Gastrocnemius medialis (tissue), 4 donors: ENCODE results near the gene IQSEC1. TPM values are rescaled to one million over a fixed set of nuclear protein-coding genes. Genes with fewer than 3 reads are reported as not detected.

Experiments
- ATAC-seq, 2 donors: fragments of 150-250 bp; one replicate each; pipeline ENCODE4 v1.9.1; 2016
- DNase-seq, 2 donors: peaks; one replicate each; pipeline ENCODE4 v3.0.0-alpha.2; 2019
- H3K27ac ChIP-seq, 4 donors: fragments of 200-600 bp; sonication (generic); 1 replicate in 1 of 4; 2 replicates in 3 of 4; pipeline ENCODE4 v1.5.1; 2016 to 2018; ENCODE audit warnings: mild to moderate bottlenecking in 2 of 4, moderate library complexity in 1 of 4
- H3K27me3 ChIP-seq, 3 donors: fragments of 200-600 bp; sonication (generic) in 2 of 3; 1 replicate in 1 of 3; 2 replicates in 2 of 3; pipeline versions ENCODE4 v1.5.1 to v1.6.0; 2016 to 2019; ENCODE audit warnings: mild to moderate bottlenecking in 1 of 3, moderate library complexity in 1 of 3
- H3K36me3 ChIP-seq, 2 donors: fragments of 200-600 bp; sonication (generic) in 1 of 2; one replicate each; pipeline ENCODE4 v1.5.1; 2017 to 2018
- H3K4me1 ChIP-seq, 2 donors: fragments of 200-600 bp; sonication (generic) in 1 of 2; one replicate each; pipeline ENCODE4 v1.5.1; 2016 to 2017; ENCODE audit warnings: mild to moderate bottlenecking in 2 of 2
- H3K4me3 ChIP-seq, 4 donors: fragments of 200-600 bp; sonication (generic) in 3 of 4; 1 replicate in 1 of 4; 2 replicates in 3 of 4; pipeline ENCODE4 v1.5.1; 2016 to 2019; ENCODE audit warnings: mild to moderate bottlenecking in 2 of 4
- H3K9me3 ChIP-seq, 3 donors: fragments of 200-600 bp; sonication (generic) in 2 of 3; 1 replicate in 1 of 3; 2 replicates in 2 of 3; pipeline ENCODE4 v1.5.1; 2016 to 2019
- POLR2A ChIP-seq, 2 donors: fragments of 450-650 bp; IDR thresholded peaks; one replicate each; pipeline ENCODE4 v1.6.1; 2017; ENCODE audit warnings: antibody characterized with exemption in 2 of 2, mild to moderate bottlenecking in 2 of 2, moderate library complexity in 2 of 2
- in situ Hi-C, 4 donors: fragments of 200-750 bp; cut with MboI; loops; one replicate each; pipeline versions ENCODE4 v1.15.0 to v1.8.0; 2017; ENCODE audit warnings: low sequenced_read_pairs in 4 of 4
- intact Hi-C: fragments of 100-400 bp; cut with DNase I; formaldehyde crosslinking; loops from one replicate; pipeline ENCODE4 v1.15.1; 2023; ENCODE audit warnings: low total_unique reads
- total RNA-seq, 4 donors: library from RNA; depleted of rRNA; stranded (reverse); fragments of >200 nt; gene quantifications; one replicate each; pipeline versions ENCODE4 v1.1.0 to v1.2.3, GENCODE V29; 2016
- TF ChIP-seq, protein P1 (sequence below), 5 experiments: fragments of 450-650 bp in 3 of 5; fragments of 200-600 bp in 2 of 5; sonication (generic) in 2 of 5; IDR thresholded peaks in 4 of 5; conservative IDR thresholded peaks in 1 of 5; 1 replicate in 4 of 5; 2 replicates in 1 of 5; pipeline ENCODE4 v1.5.1; 2016 to 2019; ENCODE audit warnings: antibody characterized with exemption in 5 of 5, mild to moderate bottlenecking in 3 of 5, moderate library complexity in 3 of 5

IQSEC1 gene
- total RNA-seq, 4 donors from 2014 or later, result 15.2 to 31.3 (median 28.0) TPM

DNA sequence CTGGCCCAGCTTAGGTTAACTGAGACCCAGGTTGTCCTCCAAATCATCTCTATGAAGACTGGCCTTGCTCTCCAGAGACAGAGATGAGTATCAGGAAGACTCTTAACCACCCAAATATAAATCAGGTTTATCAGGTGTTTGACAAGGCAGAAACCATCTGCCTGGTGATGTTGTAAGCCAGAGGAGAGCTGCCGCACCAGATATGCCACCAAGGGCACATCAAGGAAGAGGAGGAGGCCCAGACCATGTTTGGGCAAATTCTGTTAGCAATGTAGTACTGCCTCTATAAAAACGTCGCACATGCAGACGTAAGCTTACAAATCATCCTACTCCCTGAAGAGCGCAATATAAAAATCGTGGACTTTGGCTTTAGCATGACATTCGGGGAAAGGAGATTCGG, 210.8 kb downstream of the IQSEC1 start:
- H3K27me3 ChIP-seq, result no peaks in the 10 kb centered on the region
- in situ Hi-C loops (no loop called here), intact Hi-C loops (no loop called here)
- H3K4me3 ChIP-seq, result no peak overlapping the region
- no peaks in the 10 kb centered on the region for H3K4me1 ChIP-seq
- H3K9me3 ChIP-seq, result no peaks in the 10 kb centered on the region
- H3K36me3 ChIP-seq, result no peaks in the 10 kb centered on the region
- DNase-seq (no peak), ATAC-seq (no peak)
- no peak overlapping the region for H3K27ac ChIP-seq
- TF ChIP-seq, protein P1, sequence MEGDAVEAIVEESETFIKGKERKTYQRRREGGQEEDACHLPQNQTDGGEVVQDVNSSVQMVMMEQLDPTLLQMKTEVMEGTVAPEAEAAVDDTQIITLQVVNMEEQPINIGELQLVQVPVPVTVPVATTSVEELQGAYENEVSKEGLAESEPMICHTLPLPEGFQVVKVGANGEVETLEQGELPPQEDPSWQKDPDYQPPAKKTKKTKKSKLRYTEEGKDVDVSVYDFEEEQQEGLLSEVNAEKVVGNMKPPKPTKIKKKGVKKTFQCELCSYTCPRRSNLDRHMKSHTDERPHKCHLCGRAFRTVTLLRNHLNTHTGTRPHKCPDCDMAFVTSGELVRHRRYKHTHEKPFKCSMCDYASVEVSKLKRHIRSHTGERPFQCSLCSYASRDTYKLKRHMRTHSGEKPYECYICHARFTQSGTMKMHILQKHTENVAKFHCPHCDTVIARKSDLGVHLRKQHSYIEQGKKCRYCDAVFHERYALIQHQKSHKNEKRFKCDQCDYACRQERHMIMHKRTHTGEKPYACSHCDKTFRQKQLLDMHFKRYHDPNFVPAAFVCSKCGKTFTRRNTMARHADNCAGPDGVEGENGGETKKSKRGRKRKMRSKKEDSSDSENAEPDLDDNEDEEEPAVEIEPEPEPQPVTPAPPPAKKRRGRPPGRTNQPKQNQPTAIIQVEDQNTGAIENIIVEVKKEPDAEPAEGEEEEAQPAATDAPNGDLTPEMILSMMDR (IDR thresholded peaks at IDR 0.05 in 4 of 5, conservative IDR thresholded peaks at IDR 0.05 in 1 of 5), result no peak
- TF ChIP-seq POLR2A (IDR thresholded peaks at IDR 0.05), result no peak

DNA sequence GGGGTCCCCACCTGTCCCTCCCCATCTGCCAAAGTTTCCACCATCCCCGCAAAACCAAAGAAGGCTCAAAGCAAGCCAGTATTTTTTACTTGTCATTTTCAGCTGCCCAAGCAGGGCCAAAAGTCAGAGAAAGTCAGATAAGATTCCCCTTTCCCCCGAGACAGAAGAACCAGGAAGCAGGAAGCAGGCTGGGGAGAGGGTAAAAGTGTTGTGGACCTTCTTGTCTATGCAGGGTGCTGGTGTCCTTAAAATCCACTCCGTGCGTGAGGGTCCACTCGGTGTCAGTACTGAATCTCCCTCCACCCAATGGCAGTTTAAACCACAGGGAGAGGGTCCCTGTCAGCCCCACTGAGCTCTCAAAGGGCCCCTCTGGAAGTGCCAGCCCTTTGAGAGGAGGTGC, 211.6 kb downstream of the IQSEC1 start:
- DNase-seq (no peak), ATAC-seq (no peak)
- Histone ChIP-seq H3K4me3 (no peak overlapping the region), H3K36me3 (no peaks in the 10 kb centered on the region), H3K27ac (no peak overlapping the region), H3K27me3 (no peaks in the 10 kb centered on the region), H3K4me1 (no peaks in the 10 kb centered on the region), H3K9me3 (no peaks in the 10 kb centered on the region)
- TF ChIP-seq, protein P1 (IDR thresholded peaks at IDR 0.05 in 4 of 5, conservative IDR thresholded peaks at IDR 0.05 in 1 of 5), result no peak
- TF ChIP-seq POLR2A (IDR thresholded peaks at IDR 0.05), result no peak
- intact Hi-C loops, result no loop called here
- in situ Hi-C loops, result no loop called here

DNA sequence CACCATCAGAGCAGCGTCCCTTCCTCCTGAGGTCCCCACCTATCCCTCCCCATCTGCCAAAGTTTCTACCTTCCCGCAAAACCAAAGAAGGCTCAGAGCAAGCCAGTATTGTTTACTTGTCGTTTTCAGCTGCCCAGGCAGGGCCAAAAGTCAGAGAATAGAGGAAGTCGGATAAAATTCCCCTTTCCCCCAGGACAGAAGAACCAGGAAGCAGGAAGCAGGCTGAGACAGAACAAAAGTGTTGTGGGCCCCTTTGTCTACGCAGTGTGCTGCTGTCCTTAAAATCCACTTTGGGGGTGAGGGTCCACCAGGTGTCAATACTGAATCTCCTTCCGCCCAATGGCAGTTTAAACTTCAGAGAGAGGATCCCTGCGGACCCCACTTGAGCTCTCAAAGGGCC, 213.4 kb downstream of the IQSEC1 start:
- Histone ChIP-seq H3K9me3 (no peaks in the 10 kb centered on the region), H3K36me3 (no peaks in the 10 kb centered on the region), H3K4me1 (peaks cover under 1% of the 10 kb centered on the region in 2 donors), H3K4me3 (no peak overlapping the region), H3K27me3 (no peaks in the 10 kb centered on the region), H3K27ac (no peak overlapping the region)
- in situ Hi-C loops (no loop called here), intact Hi-C loops (no loop called here)
- DNase-seq (no peak), ATAC-seq (no peak)
- TF ChIP-seq POLR2A (IDR thresholded peaks at IDR 0.05), result no peak
- TF ChIP-seq, protein P1 (IDR thresholded peaks at IDR 0.05 in 4 of 5, conservative IDR thresholded peaks at IDR 0.05 in 1 of 5), result no peak

DNA sequence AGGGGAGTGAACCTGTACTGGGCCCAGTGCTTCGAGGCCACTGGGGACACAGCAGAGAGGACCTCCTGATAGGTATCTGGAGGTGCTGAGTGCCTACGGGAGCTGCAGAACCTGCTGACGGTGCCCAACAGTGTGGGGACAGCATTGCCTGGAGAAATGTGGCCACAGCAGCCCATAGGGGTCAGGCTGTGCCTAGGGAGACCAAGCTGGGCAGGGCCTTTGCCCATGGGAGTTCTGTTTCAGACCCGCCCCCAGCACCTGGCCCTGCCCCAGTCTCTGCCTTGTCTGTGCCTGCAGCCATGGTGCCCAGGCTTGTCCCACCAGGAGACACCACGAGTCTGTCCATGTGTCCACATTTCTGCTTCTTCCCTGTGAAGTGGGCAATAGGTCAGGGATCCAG, 216.6 kb downstream of the IQSEC1 start:
- Histone ChIP-seq H3K27ac (no peak overlapping the region), H3K4me1 (peaks cover 17% of the 10 kb centered on the region in 2 donors), H3K4me3 (no peak overlapping the region), H3K27me3 (no peaks in the 10 kb centered on the region), H3K36me3 (no peaks in the 10 kb centered on the region), H3K9me3 (no peaks in the 10 kb centered on the region)
- TF ChIP-seq, protein P1 (IDR thresholded peaks at IDR 0.05 in 4 of 5, conservative IDR thresholded peaks at IDR 0.05 in 1 of 5), result no peak
- TF ChIP-seq POLR2A (IDR thresholded peaks at IDR 0.05), result no peak
- no peak for ATAC-seq
- intact Hi-C loops, result no loop called here
- in situ Hi-C loops, result no loop called here
- DNase-seq, result no peak

DNA sequence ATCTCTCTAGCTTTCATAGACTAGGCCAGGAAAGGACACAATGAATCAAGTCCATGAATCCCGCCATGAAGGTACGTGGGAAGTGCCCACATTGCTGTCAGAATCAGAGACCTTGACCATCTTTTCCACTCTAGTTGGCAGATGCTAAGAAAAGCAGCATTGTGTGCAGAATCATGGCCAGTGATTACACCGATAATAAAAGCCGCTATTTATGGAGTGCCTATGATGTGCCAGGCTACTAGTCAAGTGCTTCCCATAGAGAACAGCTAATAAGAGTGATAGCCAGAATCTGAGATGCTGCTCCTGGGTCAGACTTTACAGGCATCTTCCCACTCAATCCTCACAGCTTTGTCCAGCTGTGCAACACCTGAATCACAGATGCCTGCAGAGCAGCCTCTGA, 218.7 kb downstream of the IQSEC1 start:
- intact Hi-C loops, result no loop called here
- Histone ChIP-seq H3K36me3 (no peaks in the 10 kb centered on the region), H3K4me1 (peaks cover 17% of the 10 kb centered on the region in 2 donors), H3K27me3 (no peaks in the 10 kb centered on the region), H3K9me3 (no peaks in the 10 kb centered on the region), H3K27ac (peak overlapping the region; percentile 64 to 66 (median 64)), H3K4me3 (no peak overlapping the region)
- DNase-seq (no peak), ATAC-seq (peak in 1 of 2 donors; percentile 23)
- TF ChIP-seq, protein P1 (IDR thresholded peaks at IDR 0.05 in 4 of 5, conservative IDR thresholded peaks at IDR 0.05 in 1 of 5), result no peak
- no peak for TF ChIP-seq POLR2A (IDR thresholded peaks at IDR 0.05)
- in situ Hi-C loops, result no loop called here
